ENCODE results near the gene TAF11L6. TPM values are rescaled to one million over a fixed set of nuclear protein-coding genes. Genes with fewer than 3 reads are reported as not detected.
"Not testable (repeated sequence)": the region's sequence is repeated elsewhere in the genome, so short reads cannot be mapped to it uniquely, and the experiment has no call there.

Gene TAF11L6
- total and polyA plus RNA-seq, 2 donors from 2014 or later, result not detected

DNA sequence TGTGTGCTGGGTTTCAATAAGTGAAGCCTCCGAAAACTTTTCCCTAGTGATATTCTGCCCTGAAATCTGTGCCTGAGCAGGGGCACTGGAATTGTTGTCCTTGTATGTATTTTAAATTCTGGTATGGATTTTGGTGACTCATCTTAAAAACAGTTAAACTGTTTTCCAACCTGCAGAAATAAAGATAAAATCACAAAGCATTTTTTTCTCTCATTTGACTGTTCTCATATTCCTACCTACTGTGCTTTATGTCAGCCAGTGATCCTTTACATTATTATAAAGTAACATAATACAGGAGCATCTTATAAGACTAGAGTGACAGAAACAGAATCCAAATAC, 41.3 kb upstream of the TAF11L6 start:
- intact Hi-C loops (cut with DNase I), result no loop called here
- no peak overlapping the region for H3K9ac ChIP-seq (ENCODE audit: low read length in 3 of 3)
- FAIRE-seq (no peak), DNase-seq (no peak)
- TF ChIP-seq, protein P1, sequence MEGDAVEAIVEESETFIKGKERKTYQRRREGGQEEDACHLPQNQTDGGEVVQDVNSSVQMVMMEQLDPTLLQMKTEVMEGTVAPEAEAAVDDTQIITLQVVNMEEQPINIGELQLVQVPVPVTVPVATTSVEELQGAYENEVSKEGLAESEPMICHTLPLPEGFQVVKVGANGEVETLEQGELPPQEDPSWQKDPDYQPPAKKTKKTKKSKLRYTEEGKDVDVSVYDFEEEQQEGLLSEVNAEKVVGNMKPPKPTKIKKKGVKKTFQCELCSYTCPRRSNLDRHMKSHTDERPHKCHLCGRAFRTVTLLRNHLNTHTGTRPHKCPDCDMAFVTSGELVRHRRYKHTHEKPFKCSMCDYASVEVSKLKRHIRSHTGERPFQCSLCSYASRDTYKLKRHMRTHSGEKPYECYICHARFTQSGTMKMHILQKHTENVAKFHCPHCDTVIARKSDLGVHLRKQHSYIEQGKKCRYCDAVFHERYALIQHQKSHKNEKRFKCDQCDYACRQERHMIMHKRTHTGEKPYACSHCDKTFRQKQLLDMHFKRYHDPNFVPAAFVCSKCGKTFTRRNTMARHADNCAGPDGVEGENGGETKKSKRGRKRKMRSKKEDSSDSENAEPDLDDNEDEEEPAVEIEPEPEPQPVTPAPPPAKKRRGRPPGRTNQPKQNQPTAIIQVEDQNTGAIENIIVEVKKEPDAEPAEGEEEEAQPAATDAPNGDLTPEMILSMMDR (IDR thresholded peaks at IDR 0.05; ENCODE audit: borderline replicate concordance, extremely low read depth, insufficient read depth), result no peak
- no peaks in the 10 kb centered on the region for H3K27me3 ChIP-seq (ENCODE audit: control insufficient read depth, insufficient read depth, low read length)
- H3K9me3 ChIP-seq (ENCODE audit: control insufficient read depth in 2 of 3, insufficient read depth in 1 of 3, low read length in 3 of 3), result no peaks in the 10 kb centered on the region
- H3K4me1 ChIP-seq (ENCODE audit: control insufficient read depth in 2 of 3, insufficient read depth in 2 of 3, low read depth in 1 of 3, low read length in 3 of 3), result no peaks in the 10 kb centered on the region
- H3K4me3 ChIP-seq (ENCODE audit: low read length in 3 of 3), result no peak overlapping the region
- H3K27ac ChIP-seq (ENCODE audit: low read depth in 2 of 2, low read length in 2 of 2), result no peak overlapping the region
- H3K36me3 ChIP-seq (ENCODE audit: control insufficient read depth in 2 of 3, insufficient read depth in 3 of 3, low read length in 3 of 3), result no peaks in the 10 kb centered on the region

DNA sequence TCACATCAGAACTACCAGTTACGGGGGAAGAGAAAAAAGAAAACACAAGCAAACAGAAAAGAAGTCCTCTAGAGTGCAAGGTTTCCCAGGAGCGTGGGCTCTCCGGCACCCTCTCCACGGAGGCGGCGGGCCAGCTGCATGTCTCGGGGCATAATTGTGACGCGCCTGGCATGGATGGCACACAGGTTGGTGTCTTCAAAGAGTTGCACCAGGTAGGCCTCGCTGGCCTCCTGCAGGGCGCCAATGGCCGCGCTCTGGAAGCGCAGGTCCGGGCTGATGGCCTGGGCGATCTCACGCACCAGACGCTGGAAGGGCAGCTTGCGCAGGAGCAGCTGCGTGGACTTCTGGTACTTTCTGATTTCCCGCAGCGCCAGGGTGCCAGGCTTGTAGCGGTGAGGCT, 37.2 kb upstream of the TAF11L6 start:
- H3K9ac ChIP-seq (ENCODE audit: low read length in 3 of 3); DNase-seq; H3K9me3 ChIP-seq (ENCODE audit: control insufficient read depth in 2 of 3, insufficient read depth in 1 of 3, low read length in 3 of 3); H3K4me3 ChIP-seq (ENCODE audit: low read length in 3 of 3); H3K27ac ChIP-seq (ENCODE audit: low read depth in 2 of 2, low read length in 2 of 2); H3K4me1 ChIP-seq (ENCODE audit: control insufficient read depth in 2 of 3, insufficient read depth in 2 of 3, low read depth in 1 of 3, low read length in 3 of 3); H3K27me3 ChIP-seq (ENCODE audit: control insufficient read depth, insufficient read depth, low read length); H3K36me3 ChIP-seq (ENCODE audit: control insufficient read depth in 2 of 3, insufficient read depth in 3 of 3, low read length in 3 of 3); FAIRE-seq; intact Hi-C loops (cut with DNase I): not testable (repeated sequence)

DNA sequence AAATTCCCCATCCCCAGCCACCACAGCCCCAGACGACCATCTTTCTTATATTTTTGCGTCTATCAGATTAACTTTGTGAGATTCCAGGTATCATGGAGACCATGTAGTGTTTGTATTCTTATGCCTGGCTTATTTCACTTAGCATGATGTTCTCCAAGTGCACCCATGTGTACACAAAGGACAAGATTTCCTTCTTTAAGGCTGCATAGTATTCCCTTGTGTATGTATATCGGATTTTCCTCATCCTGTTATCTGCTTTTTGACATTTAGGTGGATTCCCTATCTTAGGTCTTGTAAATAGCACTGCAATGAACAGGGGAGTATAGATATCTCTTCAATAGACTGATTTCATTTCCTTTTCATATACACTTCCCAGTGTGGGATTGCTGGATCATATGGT, 35.7 kb upstream of the TAF11L6 start:
- Histone ChIP-seq H3K4me1 (ENCODE audit: control insufficient read depth in 2 of 3, insufficient read depth in 2 of 3, low read depth in 1 of 3, low read length in 3 of 3) (no peaks in the 10 kb centered on the region), H3K9ac (ENCODE audit: low read length in 3 of 3) (no peak overlapping the region), H3K9me3 (ENCODE audit: control insufficient read depth in 2 of 3, insufficient read depth in 1 of 3, low read length in 3 of 3) (no peaks in the 10 kb centered on the region), H3K27ac (ENCODE audit: low read depth in 2 of 2, low read length in 2 of 2) (no peak overlapping the region), H3K36me3 (ENCODE audit: control insufficient read depth in 2 of 3, insufficient read depth in 3 of 3, low read length in 3 of 3) (no peaks in the 10 kb centered on the region), H3K4me3 (ENCODE audit: low read length in 3 of 3) (no peak overlapping the region), H3K27me3 (ENCODE audit: control insufficient read depth, insufficient read depth, low read length) (no peaks in the 10 kb centered on the region)
- intact Hi-C loops (cut with DNase I), result no loop called here
- FAIRE-seq (no peak), DNase-seq (no peak)
- TF ChIP-seq, protein P1 (IDR thresholded peaks at IDR 0.05; ENCODE audit: borderline replicate concordance, extremely low read depth, insufficient read depth), result no peak

- H3K4me1 ChIP-seq (ENCODE audit: control insufficient read depth in 2 of 3, insufficient read depth in 2 of 3, low read depth in 1 of 3, low read length in 3 of 3), result no peaks in the 10 kb centered on the region
- no peak overlapping the region for H3K27ac ChIP-seq (ENCODE audit: low read depth in 2 of 2, low read length in 2 of 2)
- no peaks in the 10 kb centered on the region for H3K36me3 ChIP-seq (ENCODE audit: control insufficient read depth in 2 of 3, insufficient read depth in 3 of 3, low read length in 3 of 3)
- intact Hi-C loops (cut with DNase I), result no loop called here
- no peaks in the 10 kb centered on the region for H3K9me3 ChIP-seq (ENCODE audit: control insufficient read depth in 2 of 3, insufficient read depth in 1 of 3, low read length in 3 of 3)
- DNase-seq (no peak), FAIRE-seq (no peak)
- no peak overlapping the region for H3K9ac ChIP-seq (ENCODE audit: low read length in 3 of 3)
- H3K4me3 ChIP-seq (ENCODE audit: low read length in 3 of 3), result no peak overlapping the region
- H3K27me3 ChIP-seq (ENCODE audit: control insufficient read depth, insufficient read depth, low read length), result no peaks in the 10 kb centered on the region
- TF ChIP-seq, protein P1 (IDR thresholded peaks at IDR 0.05; ENCODE audit: borderline replicate concordance, extremely low read depth, insufficient read depth), result no peak
Observed at GRCh38 chr5:17497446-17497845, 31.0 kb upstream of the TAF11L6 start.

DNA sequence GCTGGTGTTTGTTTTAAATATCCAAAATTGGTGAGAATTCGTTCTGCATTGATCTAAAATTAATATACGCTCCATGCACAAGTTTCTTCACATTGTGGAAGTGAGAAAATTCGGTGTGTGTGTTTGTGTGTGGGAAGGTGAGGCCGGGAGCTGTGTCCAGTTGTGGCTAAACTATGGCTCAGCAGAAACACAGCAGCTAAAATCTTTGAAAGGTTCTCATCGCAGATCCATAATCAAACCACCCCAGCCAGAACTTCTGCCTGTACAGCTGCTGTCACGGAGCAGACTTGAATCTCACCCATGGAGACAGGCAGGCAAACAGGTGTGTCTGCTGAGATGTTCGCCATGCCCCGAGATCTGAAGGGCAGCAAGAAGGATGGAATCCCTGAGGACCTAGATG, 30.5 kb upstream of the TAF11L6 start, which contains the start of gene TAF11L2:
TSS of gene TAF11L2 (plus strand) at position 301 of the 400 bp plus-strand sequence.
- FAIRE-seq; H3K9me3 ChIP-seq (ENCODE audit: control insufficient read depth in 2 of 3, insufficient read depth in 1 of 3, low read length in 3 of 3); H3K9ac ChIP-seq (ENCODE audit: low read length in 3 of 3); H3K4me3 ChIP-seq (ENCODE audit: low read length in 3 of 3); H3K4me1 ChIP-seq (ENCODE audit: control insufficient read depth in 2 of 3, insufficient read depth in 2 of 3, low read depth in 1 of 3, low read length in 3 of 3); DNase-seq; intact Hi-C loops (cut with DNase I); H3K36me3 ChIP-seq (ENCODE audit: control insufficient read depth in 2 of 3, insufficient read depth in 3 of 3, low read length in 3 of 3); H3K27ac ChIP-seq (ENCODE audit: low read depth in 2 of 2, low read length in 2 of 2); H3K27me3 ChIP-seq (ENCODE audit: control insufficient read depth, insufficient read depth, low read length): not testable (repeated sequence)
